Chondrocyte (in vitro differentiated cells): ENCODE results near the gene ALKBH7. TPM values are rescaled to one million over a fixed set of nuclear protein-coding genes. Genes with fewer than 3 reads are reported as not detected.

Source experiments
- DNase-seq: peaks from one replicate; pipeline ENCODE4 v3.0.0; 2021; ENCODE audit warnings: mixed read lengths, low spot score
- H3K27ac Mint-ChIP-seq: one replicate; pipeline ENCODE4 v1.8.0; 2021; ENCODE audit warnings: mild to moderate bottlenecking, moderate library complexity, mixed read lengths; ENCODE audit not compliant: unreplicated experiment
- H3K27me3 Mint-ChIP-seq: 2 replicates; pipeline ENCODE4 v1.8.0; 2021; ENCODE audit warnings: low read depth, mixed read lengths
- H3K36me3 Mint-ChIP-seq: 2 replicates; pipeline ENCODE4 v1.8.0; 2021; ENCODE audit warnings: low read depth, mixed read lengths
- H3K4me1 Mint-ChIP-seq: 2 replicates; pipeline ENCODE4 v1.8.0; 2021; ENCODE audit warnings: low read depth, mild to moderate bottlenecking, mixed read lengths
- H3K4me3 Mint-ChIP-seq: one replicate; pipeline ENCODE4 v1.8.0; 2021; ENCODE audit warnings: mild to moderate bottlenecking, moderate library complexity, mixed read lengths; ENCODE audit not compliant: unreplicated experiment
- H3K9me3 Mint-ChIP-seq: 2 replicates; pipeline ENCODE4 v1.8.0; 2021; ENCODE audit warnings: low read depth, mixed read lengths
- microRNA-seq: library from miRNA; unstranded; fragments of <30 nt; microRNA quantifications from one replicate; pipeline ENCODE4 v1.2.0, GENCODE V29; 2020; ENCODE audit warnings: borderline number of aligned reads
- total RNA-seq: library from RNA; stranded (reverse); gene quantifications from 3 replicates; pipeline ENCODE4 v1.2.1, GENCODE V29; 2021
- TF ChIP-seq, protein P1 (sequence below): fragments of 200-600 bp; sonication (generic); IDR thresholded peaks from 2 replicates; pipeline ENCODE4 v1.5.0; 2021; ENCODE audit warnings: antibody characterized with exemption, mild to moderate bottlenecking, moderate library complexity

Gene ALKBH7
- total RNA-seq, 1 donor from 2014 or later = 71.7 TPM

DNA sequence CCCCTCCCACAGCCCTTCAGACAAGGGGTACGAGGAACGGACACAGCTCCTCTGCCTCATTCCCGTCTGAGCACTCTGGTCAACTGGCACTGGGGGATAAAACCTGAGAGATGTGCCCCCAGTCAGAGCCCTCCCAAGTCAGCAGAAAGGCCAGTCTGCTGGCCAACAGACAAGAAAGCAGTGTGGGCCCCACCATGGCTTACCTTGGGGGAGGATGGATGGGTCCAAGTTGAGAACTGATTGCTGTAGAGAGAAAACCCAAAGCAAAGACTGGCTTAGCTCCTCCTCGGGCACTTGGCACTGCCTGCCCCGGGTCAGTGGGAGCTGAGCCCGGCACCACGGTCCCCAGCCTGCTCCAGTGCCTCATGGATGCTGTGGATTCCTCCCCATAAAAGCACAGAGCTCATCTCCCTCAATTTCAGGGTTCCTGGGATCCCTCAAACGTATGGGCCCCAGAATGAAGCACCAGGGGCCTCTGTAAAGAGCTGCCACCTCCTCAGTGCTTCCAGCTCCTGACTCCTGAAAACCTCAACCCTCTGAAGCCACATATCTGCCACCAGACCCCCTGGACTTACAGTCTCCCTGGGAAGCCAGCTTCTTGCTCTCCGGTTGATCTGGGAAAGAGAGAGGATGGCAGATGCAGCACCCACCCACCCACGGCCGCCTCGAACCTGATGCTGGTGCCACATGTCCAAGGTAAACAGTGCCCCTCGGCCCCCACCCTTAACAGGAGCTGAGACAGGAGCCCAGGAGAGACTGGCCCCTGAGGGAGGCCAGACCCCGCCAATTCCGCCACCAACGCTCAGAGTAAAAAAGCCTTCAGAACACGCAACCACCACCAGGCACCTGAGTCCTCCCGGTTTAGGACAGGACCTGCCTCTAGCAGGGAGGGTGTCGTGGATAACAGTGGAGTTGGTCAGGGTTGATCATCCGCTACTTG lies 48.8 kb downstream of the ALKBH7 start:
- Mint-ChIP-seq H3K36me3 (peaks cover 9% of the 10 kb centered on the region), H3K4me3 (no peak overlapping the region), H3K4me1 (peaks cover 28% of the 10 kb centered on the region), H3K9me3 (no peaks in the 10 kb centered on the region), H3K27me3 (no peaks in the 10 kb centered on the region), H3K27ac (peak overlapping the region; percentile 36)
- DNase-seq = no peak
- TF ChIP-seq, protein P1, sequence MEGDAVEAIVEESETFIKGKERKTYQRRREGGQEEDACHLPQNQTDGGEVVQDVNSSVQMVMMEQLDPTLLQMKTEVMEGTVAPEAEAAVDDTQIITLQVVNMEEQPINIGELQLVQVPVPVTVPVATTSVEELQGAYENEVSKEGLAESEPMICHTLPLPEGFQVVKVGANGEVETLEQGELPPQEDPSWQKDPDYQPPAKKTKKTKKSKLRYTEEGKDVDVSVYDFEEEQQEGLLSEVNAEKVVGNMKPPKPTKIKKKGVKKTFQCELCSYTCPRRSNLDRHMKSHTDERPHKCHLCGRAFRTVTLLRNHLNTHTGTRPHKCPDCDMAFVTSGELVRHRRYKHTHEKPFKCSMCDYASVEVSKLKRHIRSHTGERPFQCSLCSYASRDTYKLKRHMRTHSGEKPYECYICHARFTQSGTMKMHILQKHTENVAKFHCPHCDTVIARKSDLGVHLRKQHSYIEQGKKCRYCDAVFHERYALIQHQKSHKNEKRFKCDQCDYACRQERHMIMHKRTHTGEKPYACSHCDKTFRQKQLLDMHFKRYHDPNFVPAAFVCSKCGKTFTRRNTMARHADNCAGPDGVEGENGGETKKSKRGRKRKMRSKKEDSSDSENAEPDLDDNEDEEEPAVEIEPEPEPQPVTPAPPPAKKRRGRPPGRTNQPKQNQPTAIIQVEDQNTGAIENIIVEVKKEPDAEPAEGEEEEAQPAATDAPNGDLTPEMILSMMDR = no peak

DNA sequence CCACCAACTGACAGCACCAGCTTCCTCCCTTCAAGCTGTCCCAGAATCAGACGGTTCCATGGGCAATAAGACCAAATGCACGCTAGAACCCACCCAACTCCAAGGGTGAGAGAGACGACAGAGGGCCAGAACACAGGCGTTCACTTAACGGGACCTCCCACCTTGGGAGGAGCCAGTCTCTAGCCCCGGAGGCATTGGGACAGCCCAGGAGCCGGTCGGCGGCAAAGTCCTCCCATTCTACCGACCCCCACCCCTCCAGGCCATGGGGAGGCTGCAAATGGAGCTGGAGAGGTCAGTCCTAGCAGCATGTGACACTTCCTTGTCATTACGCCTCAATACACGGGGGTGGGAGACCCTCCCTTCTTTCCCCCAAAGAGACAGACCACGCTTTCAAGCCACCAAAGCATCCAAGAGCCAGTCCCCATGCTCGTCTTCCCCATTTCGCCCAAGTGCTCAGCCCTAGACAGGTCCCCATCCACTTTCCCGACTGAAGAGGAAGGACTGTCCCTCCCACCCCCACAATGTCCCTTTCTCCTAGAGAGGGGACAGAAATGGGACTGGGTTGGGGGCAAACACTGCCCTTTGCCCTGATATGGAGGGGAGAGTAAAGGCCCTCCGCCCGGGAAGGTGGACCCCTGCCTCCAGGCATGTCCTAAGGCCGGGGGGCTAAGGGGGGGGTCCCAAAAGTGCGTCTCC lies 51.1 kb downstream of the ALKBH7 start:
- TF ChIP-seq, protein P1 = no peak
- H3K4me3 Mint-ChIP-seq = peak overlapping the region; percentile 85
- H3K27ac Mint-ChIP-seq = peak overlapping the region; percentile 91
- H3K4me1 Mint-ChIP-seq = peaks cover 28% of the 10 kb centered on the region
- H3K27me3 Mint-ChIP-seq = no peaks in the 10 kb centered on the region
- H3K36me3 Mint-ChIP-seq = peaks cover 7% of the 10 kb centered on the region
- H3K9me3 Mint-ChIP-seq = no peaks in the 10 kb centered on the region
- no peak for DNase-seq

DNA sequence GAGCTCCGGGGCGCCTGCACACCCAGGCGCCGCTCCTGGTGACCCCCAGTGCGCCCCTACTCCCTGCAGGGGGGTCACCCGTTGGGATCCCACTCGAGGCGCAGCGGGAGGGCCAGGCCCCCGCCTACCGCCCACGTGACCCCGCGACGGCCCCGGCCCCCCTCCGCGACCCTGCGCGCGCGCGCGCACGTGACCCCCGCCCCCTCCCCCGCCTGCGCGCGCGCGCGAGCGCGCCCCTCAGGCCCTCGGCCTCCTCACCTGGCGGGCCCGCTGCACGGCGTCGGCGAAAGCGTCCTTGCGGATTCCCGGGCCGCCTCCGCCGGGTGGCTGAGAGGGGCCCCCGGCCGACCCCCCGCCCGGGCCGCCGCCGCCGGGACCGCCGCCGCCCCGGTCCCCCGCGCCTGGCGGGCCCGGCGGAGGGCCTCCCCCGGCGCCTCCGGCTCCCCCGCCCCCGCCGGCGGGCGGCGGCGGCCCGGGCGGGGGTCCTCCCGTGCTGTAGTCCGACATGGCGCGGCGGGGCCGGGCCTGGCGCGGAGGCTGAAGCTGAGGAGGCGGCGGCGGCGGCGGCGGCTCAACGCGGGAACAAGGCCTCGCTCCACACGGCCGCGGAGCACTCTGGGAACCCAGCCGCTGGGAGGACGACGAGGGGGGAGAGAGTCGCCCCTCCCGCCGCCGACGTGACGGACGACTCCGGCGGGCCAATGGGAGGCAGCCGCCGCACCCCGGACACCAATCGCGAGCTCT lies 51.8 kb downstream of the ALKBH7 start, which contains the start of gene KHSRP:
TSS of gene KHSRP (minus strand) at position 617 of the 744 bp plus-strand sequence. CDS start at position 507, 110 bp downstream.
- peak within 1 kb of the TSS; percentile 95 for H3K27ac Mint-ChIP-seq
- peaks cover 28% of the 10 kb centered on the region for H3K4me1 Mint-ChIP-seq
- DNase-seq = no peak
- TF ChIP-seq, protein P1 = no peak
- H3K4me3 Mint-ChIP-seq = peak within 1 kb of the TSS; percentile 85
- no peaks in the 10 kb centered on the region for H3K27me3 Mint-ChIP-seq
- H3K9me3 Mint-ChIP-seq = no peaks in the 10 kb centered on the region
- H3K36me3 Mint-ChIP-seq = peaks cover 6% of the 10 kb centered on the region

Small RNAs within 50 kb of the gene (microRNA-seq; reads per million reads assigned to microRNA genes)
- 10.5 reads per million, percentile 23 among the genes with 10 or more reads in this experiment for gene MIR3940
- not detected for gene MIR6790
- gene MIR6885 = 1.7 reads per million

Other genes starting within 250 kb of the ALKBH7 start
- 0.10 TPM in 1 of 3 replicates, not detected in the others for gene ACSBG2, start 237.1 kb upstream of the ALKBH7 start, total RNA-seq
- gene MLLT1, start 92.8 kb upstream of the ALKBH7 start, total RNA-seq = 57.7 to 61.2 TPM (median 60.9 TPM) in 3 replicates
- gene ACER1, start 39.2 kb upstream of the ALKBH7 start, total RNA-seq = not detected in 3 replicates
- 66.5 to 74.6 TPM (median 68.3 TPM) in 3 replicates for gene CLPP, start 11.3 kb upstream of the ALKBH7 start, total RNA-seq
- gene PSPN, start 3.1 kb downstream of the ALKBH7 start, total RNA-seq = 2.8 to 3.4 TPM (median 3.1 TPM) in 3 replicates
- 58.8 to 64.0 TPM (median 60.4 TPM) in 3 replicates for gene GTF2F1, start 20.4 kb downstream of the ALKBH7 start, total RNA-seq
- 182 to 191 TPM (median 187 TPM) in 3 replicates for gene KHSRP, start 52.0 kb downstream of the ALKBH7 start, total RNA-seq
- 0.20 TPM in 1 of 3 replicates, not detected in the others for gene SLC25A41, start 61.0 kb downstream of the ALKBH7 start, total RNA-seq
- 47.8 to 51.7 TPM (median 49.4 TPM) in 3 replicates for gene SLC25A23, start 87.0 kb downstream of the ALKBH7 start, total RNA-seq
- gene CRB3, start 91.5 kb downstream of the ALKBH7 start, total RNA-seq = 0.32 TPM in 1 of 3 replicates, not detected in the others
- gene DENND1C, start 109.0 kb downstream of the ALKBH7 start, total RNA-seq = not detected in 3 replicates
- 0.26 to 0.99 TPM (median 0.70 TPM) in 3 replicates for gene TUBB4A, start 129.5 kb downstream of the ALKBH7 start, total RNA-seq
- gene TNFSF9, start 158.2 kb downstream of the ALKBH7 start, total RNA-seq = 5.9 to 6.9 TPM (median 6.7 TPM) in 3 replicates
- gene CD70, start 218.4 kb downstream of the ALKBH7 start, total RNA-seq = 3.3 to 8.1 TPM (median 3.9 TPM) in 3 replicates